GM23338 (cell line): Measurements from ENCODE around the gene DNAJB13. TPM values are rescaled to one million over a fixed set of nuclear protein-coding genes. Genes with fewer than 3 reads are reported as not detected.

Source experiments
- ATAC-seq: fragments of 200-7000 bp; cut with Tn5 transposase; 3 replicates; pipeline ENCODE4 v1.9.1; 2020
- DNase-seq: peaks from one replicate; pipeline ENCODE4 v3.0.0-alpha.2; 2015; ENCODE audit warnings: low spot score
- H2AFZ ChIP-seq: fragments of 200-600 bp; sonication (generic); 2 replicates; pipeline ENCODE4 v1.8.0; 2016; ENCODE audit warnings: antibody characterized with exemption, mild to moderate bottlenecking, moderate library complexity
- H3F3A ChIP-seq: fragments of 200-600 bp; sonication (generic); replicated peaks from 2 replicates; pipeline ENCODE4 v1.8.0; 2017; ENCODE audit warnings: antibody characterized with exemption, mixed run types, low read depth
- H3K27ac ChIP-seq: fragments of 200-600 bp; sonication (generic); 2 replicates; pipeline ENCODE4 v1.6.1; 2016; ENCODE audit warnings: low read depth
- H3K27me3 ChIP-seq: fragments of 200-600 bp; sonication (generic); 2 replicates; pipeline ENCODE4 v1.8.0; 2016; ENCODE audit warnings: mild to moderate bottlenecking, mixed run types, moderate library complexity; ENCODE audit not compliant: insufficient read depth
- H3K36me3 ChIP-seq: fragments of 200-600 bp; sonication (generic); 2 replicates; pipeline ENCODE4 v1.8.0; 2016; ENCODE audit warnings: mild to moderate bottlenecking; ENCODE audit not compliant: insufficient read depth
- H3K4me1 ChIP-seq: fragments of 200-600 bp; sonication (generic); 2 replicates; pipeline ENCODE4 v1.8.0; 2016; ENCODE audit warnings: mild to moderate bottlenecking, moderate library complexity; ENCODE audit not compliant: insufficient read depth
- H3K4me2 ChIP-seq: fragments of 200-600 bp; sonication (generic); 2 replicates; pipeline ENCODE4 v1.7.1; 2017; ENCODE audit warnings: mixed run types
- H3K4me3 ChIP-seq: fragments of 200-600 bp; sonication (generic); 2 replicates; pipeline ENCODE4 v1.6.1; 2016; ENCODE audit warnings: mixed run types
- H3K79me2 ChIP-seq: fragments of 200-600 bp; sonication (generic); replicated peaks from 2 replicates; pipeline ENCODE4 v1.8.0; 2017; ENCODE audit warnings: mild to moderate bottlenecking; ENCODE audit not compliant: insufficient read depth
- H3K9me2 ChIP-seq: fragments of 200-600 bp; sonication (generic); 2 replicates; pipeline ENCODE4 v1.8.0; 2017; ENCODE audit not compliant: insufficient read depth
- H4K20me1 ChIP-seq: fragments of 200-600 bp; sonication (generic); replicated peaks from 2 replicates; pipeline ENCODE4 v1.8.0; 2017; ENCODE audit warnings: mild to moderate bottlenecking; ENCODE audit not compliant: insufficient read depth
- H3K27ac Mint-ChIP-seq: 2 replicates; pipeline ENCODE4 v1.8.0; 2020; ENCODE audit warnings: inconsistent platforms, mild to moderate bottlenecking, moderate library complexity, mixed read lengths
- H3K27me3 Mint-ChIP-seq: 3 replicates; pipeline ENCODE4 v1.8.0; 2022; ENCODE audit warnings: low read depth, mild to moderate bottlenecking, moderate library complexity, mixed read lengths, inconsistent platforms; ENCODE audit not compliant: insufficient read depth, poor library complexity
- H3K36me3 Mint-ChIP-seq: 3 replicates; pipeline ENCODE4 v1.8.0; 2021; ENCODE audit warnings: low read depth, mild to moderate bottlenecking, inconsistent platforms, moderate library complexity, mixed read lengths
- H3K4me1 Mint-ChIP-seq: 3 replicates; pipeline ENCODE4 v1.8.0; 2020; ENCODE audit warnings: mild to moderate bottlenecking, inconsistent platforms, mixed read lengths
- H3K4me3 Mint-ChIP-seq: 3 replicates; pipeline ENCODE4 v1.8.0; 2021; ENCODE audit warnings: moderate library complexity, mild to moderate bottlenecking, inconsistent platforms, mixed read lengths
- H3K9me3 Mint-ChIP-seq: 3 replicates; pipeline ENCODE4 v1.8.0; 2020; ENCODE audit warnings: moderate library complexity, mild to moderate bottlenecking, inconsistent platforms, mixed read lengths
- CREB1 ChIP-seq: fragments of 250-450 bp; sonication (Bioruptor Pico); IDR thresholded peaks from 2 replicates; pipeline ENCODE4 v1.5.0; 2020; ENCODE audit warnings: low read depth, mild to moderate bottlenecking, moderate library complexity
- CTCF ChIP-seq, 2 experiments: fragments of 200-600 bp in 1 of 2; sonication (generic) in 1 of 2; conservative IDR thresholded peaks; 2 replicates each; pipeline versions ENCODE4 v1.5.1 to v1.6.1; 2016 to 2017; ENCODE audit warnings: antibody characterized with exemption in 2 of 2, low read depth in 2 of 2, mild to moderate bottlenecking in 2 of 2, moderate library complexity in 1 of 2
- ETS1 ChIP-seq: IDR thresholded peaks from 2 replicates; pipeline ENCODE4 v1.6.1; 2016; ENCODE audit warnings: antibody characterized with exemption
- EZH2 ChIP-seq: fragments of 200-600 bp; sonication (generic); IDR thresholded peaks from one replicate; pipeline ENCODE4 v1.8.0; 2017; ENCODE audit warnings: antibody characterized with exemption, mild to moderate bottlenecking, low read depth; ENCODE audit not compliant: unreplicated experiment
- EZH2phosphoT487 ChIP-seq: fragments of 200-600 bp; sonication (generic); IDR thresholded peaks from one replicate; pipeline ENCODE4 v1.8.1; 2018; ENCODE audit warnings: antibody characterized with exemption; ENCODE audit not compliant: unreplicated experiment
- JUNB ChIP-seq: IDR thresholded peaks from one replicate; pipeline ENCODE4 v1.6.1; 2016; ENCODE audit warnings: antibody characterized with exemption; ENCODE audit not compliant: unreplicated experiment
- NANOG ChIP-seq: IDR thresholded peaks from 2 replicates; pipeline ENCODE4 v1.6.1; 2016; ENCODE audit warnings: antibody characterized with exemption, borderline replicate concordance
- POLR2AphosphoS5 ChIP-seq: IDR thresholded peaks from 2 replicates; pipeline ENCODE4 v1.6.1; 2016; ENCODE audit warnings: antibody characterized with exemption, low read depth
- REST ChIP-seq: IDR thresholded peaks from one replicate; pipeline ENCODE4 v1.6.1; 2018; ENCODE audit warnings: antibody characterized with exemption; ENCODE audit not compliant: unreplicated experiment
- STAT1 ChIP-seq: IDR thresholded peaks from one replicate; pipeline ENCODE4 v1.6.1; 2016; ENCODE audit warnings: antibody characterized with exemption; ENCODE audit not compliant: unreplicated experiment
- ZNF114 ChIP-seq: fragments of 250-450 bp; sonication (Bioruptor Pico); IDR thresholded peaks from 2 replicates; pipeline ENCODE4 v1.5.0; 2020; ENCODE audit warnings: mild to moderate bottlenecking, moderate library complexity
- ZNF331 ChIP-seq: fragments of 250-450 bp; sonication (Bioruptor Pico); IDR thresholded peaks from 2 replicates; pipeline ENCODE4 v1.5.0; 2020; ENCODE audit warnings: low read depth, mild to moderate bottlenecking, moderate library complexity
- ZNF462 ChIP-seq: fragments of 250-450 bp; sonication (Bioruptor Pico); IDR thresholded peaks from 2 replicates; pipeline ENCODE4 v1.5.0; 2020; ENCODE audit warnings: mild to moderate bottlenecking, moderate library complexity
- polyA plus RNA-seq: library from polyadenylated mRNA; unstranded; fragments of >200 nt; fragmentation: Nextera tagmentation; extraction: Ambion mirVana; gene quantifications from 2 replicates; pipeline ENCODE4 v1.2.1, GENCODE V29; 2016
- total RNA-seq: library from RNA; depleted of rRNA; stranded (reverse); fragments of >200 nt; shearing (Covaris generic); gene quantifications from 2 replicates; pipeline ENCODE4 v1.2.3, GENCODE V29; 2014

DNAJB13 gene
- total and polyA plus RNA-seq, 2 experiments from 2014 or later, result 0.14 to 0.32 TPM

GRCh38 chr11:73988227-73988626 is 37.4 kb downstream of the DNAJB13 start:
- Histone ChIP-seq H2AFZ (no peak overlapping the region), H3F3A (peaks cover 5% of the 10 kb centered on the region; the same call in 1 of the 2 replicates), H3K9me2 (no peaks in the 10 kb centered on the region), H3K79me2 (no peaks in the 10 kb centered on the region), H3K27ac (no peak overlapping the region), H3K4me2 (no peak overlapping the region), H4K20me1 (no peaks in the 10 kb centered on the region), H3K4me1 (peaks cover 22% of the 10 kb centered on the region), H3K4me3 (no peak overlapping the region), H3K27me3 (no peaks in the 10 kb centered on the region), H3K36me3 (no peaks in the 10 kb centered on the region)
- ATAC-seq (no peak), DNase-seq (no peak)
- Mint-ChIP-seq H3K4me1 (peaks cover 7% of the 10 kb centered on the region), H3K27me3 (peaks cover 3% of the 10 kb centered on the region), H3K9me3 (no peaks in the 10 kb centered on the region), H3K36me3 (no peaks in the 10 kb centered on the region), H3K4me3 (no peak overlapping the region), H3K27ac (no peak overlapping the region)
- no peak for TF ChIP-seq JUNB
- TF ChIP-seq ETS1, result no peak
- no peak for TF ChIP-seq ZNF331
- TF ChIP-seq REST, result no peak
- no peak for TF ChIP-seq ZNF114 (CRISPR knock-in tag)
- TF ChIP-seq POLR2AphosphoS5, result no peak
- no peak for TF ChIP-seq EZH2phosphoT487
- TF ChIP-seq EZH2, result no peak
- TF ChIP-seq NANOG, result no peak
- no peak for TF ChIP-seq CREB1 (CRISPR knock-in tag)
- TF ChIP-seq STAT1, result no peak
- no peak for TF ChIP-seq ZNF462 (CRISPR knock-in tag)
- TF ChIP-seq CTCF (conservative IDR thresholded peaks at IDR 0.05; ENCODE audit: low read depth in 2 of 2), result no peak
